HCEC 1CT (cell line): ENCODE measurements around the gene ZBTB37.
"Not testable (repeated sequence)": the region's sequence is repeated elsewhere in the genome, so short reads cannot be mapped to it uniquely, and the experiment has no call there.

Experiments used
- DNase-seq: peaks from one replicate; pipeline ENCODE4 v3.0.0-alpha.2; 2017

Gene ZBTB37

DNA sequence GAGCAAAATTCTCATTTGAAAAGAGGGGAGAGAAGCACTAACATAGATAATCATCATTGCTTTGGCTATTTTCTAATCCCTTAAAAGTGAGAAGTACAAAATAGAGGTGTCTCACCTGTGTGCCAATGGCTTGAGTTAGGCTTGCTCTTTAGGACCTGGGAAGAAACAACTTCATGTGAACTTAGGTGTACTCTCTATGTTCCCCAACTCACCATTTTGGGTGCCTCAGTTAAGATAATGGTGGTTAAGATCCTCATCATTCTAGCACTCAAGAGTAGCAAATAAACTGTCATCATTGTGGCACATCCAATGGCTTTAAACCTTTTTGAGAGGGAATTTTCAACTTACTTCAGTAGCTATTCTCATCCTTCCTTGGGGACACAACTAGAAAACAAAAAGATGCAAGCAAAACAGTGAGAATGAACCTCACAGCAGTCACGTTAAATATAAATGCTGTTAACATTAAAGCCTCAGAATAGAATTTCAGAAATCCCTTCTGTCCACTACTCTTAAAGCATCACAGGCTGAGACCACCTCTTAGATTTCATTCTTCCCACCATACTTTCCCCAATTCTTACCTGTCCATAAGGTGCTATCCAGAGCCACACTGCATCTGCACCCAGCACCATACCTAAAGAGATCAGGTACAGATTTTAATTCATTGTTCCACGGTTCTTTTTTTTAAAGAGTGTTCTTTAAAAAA is 1.6 kb upstream of the ZBTB37 start:
- DNase-seq: no peak

DNA sequence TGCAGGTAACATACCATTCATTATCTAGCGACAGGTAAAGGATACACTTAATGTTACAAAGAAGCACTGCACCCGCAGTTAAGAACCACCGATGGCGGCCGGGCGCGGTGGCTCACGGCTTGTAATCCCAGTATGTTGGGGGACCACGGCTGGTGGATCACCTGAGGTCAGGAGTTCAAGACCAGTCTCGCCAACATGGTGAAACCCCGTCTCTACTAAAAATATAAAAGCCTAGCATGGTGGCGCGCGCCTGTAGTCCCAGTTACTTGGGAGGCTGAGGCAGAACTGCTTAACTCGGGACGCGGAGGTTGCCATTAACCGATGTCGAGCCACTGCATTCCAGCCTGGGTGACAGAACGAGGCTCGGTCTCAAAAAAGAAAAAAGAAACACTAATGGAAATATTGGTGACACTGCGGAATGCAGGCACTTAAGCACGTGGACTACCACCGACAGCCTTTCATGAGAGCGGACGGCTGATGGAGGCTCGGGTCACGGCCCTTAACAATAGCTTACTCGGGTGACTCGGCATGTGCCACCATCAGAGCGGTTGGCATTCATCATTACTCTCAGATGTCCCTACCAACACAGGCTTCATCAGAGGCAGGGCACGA is 933 bp upstream of the ZBTB37 start:
- DNase-seq: peak; percentile 32

DNA sequence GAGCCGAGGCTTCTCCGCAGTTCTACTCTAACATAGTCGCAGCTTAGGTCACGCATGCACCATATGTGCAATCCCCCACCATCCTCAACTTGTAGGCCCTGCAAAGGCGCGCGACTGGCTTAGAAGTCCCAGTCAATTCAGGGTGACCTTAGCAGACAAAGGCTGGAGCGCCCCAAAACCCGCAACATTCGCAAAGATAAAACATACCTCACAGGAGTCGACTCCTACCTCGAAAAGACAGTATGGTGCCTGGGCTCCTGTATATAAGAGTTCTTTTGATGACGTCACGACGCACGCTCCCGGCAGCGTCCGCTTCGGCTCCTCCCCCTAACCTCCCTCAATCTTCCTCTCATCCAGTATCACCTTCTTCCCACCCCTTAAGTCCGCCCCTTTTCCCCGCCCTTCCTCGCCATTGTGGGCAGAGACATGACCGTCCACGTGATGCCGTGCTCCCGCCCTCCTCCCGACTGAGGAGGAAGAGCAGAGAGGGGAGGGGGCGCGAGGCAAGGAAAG is 371 bp upstream of the ZBTB37 start, which contains the start of gene GAS5:
Gene GAS5, minus strand, starts transcription at position 237 of the 513 bp plus-strand sequence.
- peak; percentile 99 for DNase-seq

DNA sequence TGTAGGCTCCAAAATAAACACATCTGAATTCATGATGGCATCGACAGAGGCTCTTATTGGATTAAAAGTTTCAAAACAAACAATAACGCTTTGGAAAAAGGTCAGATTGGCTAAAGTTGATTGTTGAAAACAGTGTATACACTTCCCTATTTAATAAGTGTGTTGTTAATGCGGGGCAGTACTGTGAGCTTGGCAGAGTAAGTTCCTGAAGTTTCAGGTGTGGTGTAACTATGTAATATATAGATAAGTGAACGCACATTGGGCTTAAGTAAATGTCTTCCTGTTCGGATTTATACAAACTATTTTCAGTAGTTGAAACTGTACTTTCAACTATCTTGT is 810 bp downstream of the ZBTB37 start:
- DNase-seq: no peak

DNA sequence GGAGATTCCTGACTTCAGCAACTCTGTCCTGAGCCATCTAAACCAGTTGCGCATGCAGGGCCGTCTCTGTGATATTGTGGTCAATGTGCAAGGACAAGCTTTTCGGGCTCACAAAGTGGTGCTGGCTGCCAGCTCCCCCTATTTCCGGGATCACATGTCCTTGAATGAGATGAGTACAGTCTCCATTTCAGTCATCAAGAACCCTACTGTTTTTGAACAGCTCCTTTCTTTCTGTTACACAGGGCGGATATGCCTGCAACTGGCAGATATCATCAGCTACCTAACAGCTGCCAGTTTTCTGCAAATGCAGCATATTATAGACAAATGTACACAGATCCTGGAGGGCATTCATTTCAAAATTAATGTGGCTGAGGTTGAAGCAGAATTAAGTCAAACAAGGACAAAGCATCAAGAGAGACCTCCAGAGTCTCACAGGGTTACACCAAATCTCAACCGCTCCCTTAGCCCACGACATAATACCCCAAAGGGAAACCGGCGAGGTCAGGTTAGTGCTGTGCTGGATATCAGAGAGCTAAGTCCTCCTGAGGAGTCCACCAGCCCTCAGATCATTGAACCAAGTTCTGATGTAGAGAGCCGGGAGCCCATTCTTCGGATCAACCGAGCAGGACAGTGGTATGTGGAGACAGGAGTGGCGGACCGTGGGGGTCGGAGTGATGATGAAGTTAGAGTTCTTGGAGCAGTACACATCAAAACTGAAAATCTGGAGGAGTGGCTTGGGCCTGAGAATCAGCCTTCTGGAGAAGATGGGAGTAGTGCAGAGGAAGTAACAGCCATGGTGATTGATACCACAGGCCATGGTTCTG is 2.3 kb downstream of the ZBTB37 start:
- no peak for DNase-seq

DNA sequence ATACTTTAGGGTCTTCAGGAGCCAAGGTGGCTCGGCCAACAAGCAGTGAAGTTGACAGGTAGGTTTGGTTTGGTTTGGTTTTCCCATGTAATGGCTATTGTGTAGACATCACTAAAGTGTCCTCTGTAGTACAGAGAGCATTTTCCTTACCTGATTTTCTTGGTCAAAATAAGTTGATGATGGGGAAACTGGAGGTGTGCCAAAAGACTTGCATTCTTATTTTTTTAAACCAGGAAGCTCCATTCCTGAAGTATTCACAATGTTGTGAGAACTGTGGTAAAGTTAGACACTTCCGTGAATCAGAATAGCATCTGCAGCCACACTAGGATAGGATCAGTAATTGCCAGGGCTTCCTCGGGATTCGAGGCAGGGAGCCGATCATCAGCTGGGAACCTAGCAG is 2.9 kb downstream of the ZBTB37 start:
- DNase-seq: no peak

DNA sequence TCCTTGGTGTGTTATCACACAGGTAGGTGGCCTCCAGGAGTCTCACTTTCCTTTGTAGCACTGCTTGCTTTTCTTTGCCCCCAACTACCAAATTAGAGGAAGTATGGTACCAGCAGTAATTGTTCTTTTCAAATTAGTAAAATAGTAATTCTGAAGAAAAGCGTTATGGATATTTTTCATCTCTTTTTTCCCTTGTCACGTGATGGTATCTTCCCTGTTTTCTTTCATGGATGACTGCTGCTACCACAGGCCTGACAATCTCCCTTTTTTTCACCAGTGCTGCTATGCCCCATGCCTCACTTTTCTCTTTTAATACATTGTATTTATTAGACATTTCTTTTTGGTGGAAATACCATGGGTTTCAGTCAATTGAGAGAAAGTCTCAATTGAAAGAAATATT is 3.3 kb downstream of the ZBTB37 start:
- DNase-seq: no peak

DNA sequence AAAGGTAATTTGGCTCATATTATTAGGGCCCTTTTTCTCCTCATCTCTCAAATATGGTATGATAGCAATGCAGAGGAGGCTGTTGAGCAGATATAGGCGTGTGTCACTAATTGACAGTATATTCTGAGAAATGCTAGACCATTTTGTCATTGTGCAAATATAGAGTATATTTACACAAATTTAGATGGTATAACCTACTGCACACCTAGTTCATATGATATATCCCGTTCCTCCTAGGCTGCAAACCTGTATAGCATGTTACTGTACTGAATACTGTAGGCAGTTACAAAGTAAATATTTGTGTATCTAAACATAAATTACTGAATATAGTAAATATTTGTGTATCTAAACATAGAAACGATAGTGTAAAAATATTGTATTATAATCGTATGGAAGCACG is 8.6 kb downstream of the ZBTB37 start:
- no peak for DNase-seq

DNA sequence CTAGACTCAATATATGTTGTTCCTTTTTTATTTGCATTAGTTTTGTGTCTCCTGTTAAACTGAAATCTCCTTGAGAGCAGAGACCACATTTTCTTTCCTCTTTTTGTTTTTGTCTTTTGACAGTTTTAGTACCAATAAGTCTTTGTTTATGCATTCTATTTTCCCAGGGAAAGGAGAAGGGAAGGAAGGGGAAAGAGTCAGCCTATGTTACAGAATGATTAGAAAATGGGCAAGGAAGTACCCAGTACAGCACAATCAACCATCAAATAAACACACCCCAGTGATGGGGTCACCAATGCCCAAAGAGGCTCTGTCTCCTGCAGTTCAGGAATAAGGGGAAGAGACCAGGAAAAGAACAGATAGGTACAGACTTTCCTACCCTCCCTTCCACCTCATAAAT is 10.1 kb downstream of the ZBTB37 start:
- DNase-seq: no peak

DNA sequence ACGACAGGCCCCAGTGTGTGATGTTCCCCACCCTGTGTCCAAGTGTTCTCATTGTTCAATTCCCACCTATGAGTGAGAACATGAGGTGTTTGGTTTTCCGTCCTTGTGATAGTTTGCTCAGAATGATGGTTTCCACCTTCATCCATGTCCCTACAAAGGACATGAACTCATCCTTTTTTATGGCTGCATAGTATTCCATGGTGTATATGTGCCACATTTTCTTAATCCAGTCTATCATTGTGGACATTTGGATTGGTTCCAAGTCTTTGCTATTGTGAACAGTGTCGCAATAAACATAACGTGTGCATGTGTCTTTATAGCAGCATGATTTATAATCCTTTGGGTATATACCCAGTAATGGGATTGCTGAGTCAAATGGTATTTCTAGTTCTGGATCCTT is 12.9 kb downstream of the ZBTB37 start:
- DNase-seq: not testable (repeated sequence)

DNA sequence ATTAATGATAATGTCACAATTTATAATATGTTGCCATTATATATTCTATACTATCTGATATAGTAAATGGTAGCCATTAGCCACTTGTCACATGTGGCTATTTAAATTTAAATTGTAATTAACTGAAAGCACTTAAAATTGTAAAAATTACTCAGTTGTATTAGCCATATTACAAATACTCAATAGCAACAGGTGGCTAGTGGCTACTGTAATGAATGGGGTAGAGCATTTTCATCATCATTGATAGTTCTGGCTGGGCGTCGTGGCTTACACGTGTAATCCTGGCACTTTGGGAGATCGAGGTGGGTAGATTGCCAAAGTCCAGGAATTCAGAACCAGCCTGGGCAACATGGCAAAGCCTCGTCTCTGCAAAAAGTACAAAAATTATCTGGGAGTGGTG is 16.5 kb downstream of the ZBTB37 start:
- DNase-seq: no peak

DNA sequence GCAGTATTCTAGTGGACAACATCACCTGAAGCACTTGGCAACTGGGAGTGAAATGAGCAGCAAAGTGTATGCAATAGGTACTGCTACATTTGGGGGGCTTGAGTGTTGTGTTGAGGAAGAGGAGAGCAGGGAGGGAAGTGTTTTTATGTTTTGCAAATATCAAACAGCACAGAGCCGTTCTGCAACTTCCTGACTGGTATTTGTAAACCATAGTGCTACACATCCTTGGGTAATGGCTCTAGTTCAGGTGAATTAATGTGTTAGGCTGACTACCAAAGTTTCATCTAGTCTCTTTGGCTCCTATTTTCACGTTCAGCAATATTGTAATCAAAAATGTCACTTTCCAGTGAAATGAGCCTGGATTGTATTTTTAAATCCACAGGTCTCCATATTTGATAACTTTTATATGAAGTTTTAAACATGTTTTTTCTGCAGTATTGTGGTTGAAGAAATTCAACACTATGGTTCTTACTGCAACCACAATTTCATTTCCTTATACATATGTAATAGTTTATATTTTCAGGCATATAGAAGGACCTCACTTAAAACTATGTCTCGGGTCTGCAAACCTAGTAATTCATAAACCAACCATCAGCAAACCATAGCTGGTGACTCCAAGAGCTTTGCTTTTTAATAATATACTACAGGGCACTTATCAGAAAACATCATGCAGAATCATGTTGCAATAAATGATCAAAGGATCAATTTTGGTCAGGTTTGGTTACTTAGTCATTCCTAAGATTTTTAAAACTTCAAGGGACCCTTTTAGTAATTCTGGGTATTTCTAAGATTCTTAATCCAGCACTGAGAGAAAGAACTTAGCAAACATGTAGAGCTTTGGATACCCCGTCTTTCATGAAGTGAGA is 18.8 kb downstream of the ZBTB37 start:
- no peak for DNase-seq

DNA sequence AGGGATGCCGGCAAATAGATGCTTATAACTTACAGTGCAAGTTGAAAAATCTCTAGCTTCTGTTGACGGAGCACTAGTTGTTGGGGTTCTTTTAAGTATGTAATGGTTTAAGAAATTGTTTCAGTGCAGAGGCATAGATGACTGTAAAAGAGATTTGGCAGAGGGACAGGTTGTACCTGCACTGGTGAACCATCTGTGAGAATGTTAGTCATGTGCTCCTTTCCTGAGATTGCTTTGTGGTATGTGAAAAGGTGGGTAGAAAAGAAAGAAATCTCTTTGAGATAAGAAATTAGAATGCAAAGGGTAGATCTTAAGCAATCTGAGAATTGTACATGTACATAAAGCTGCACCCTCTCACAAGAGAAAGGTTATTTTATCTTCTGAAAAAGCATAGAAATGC is 19.4 kb downstream of the ZBTB37 start:
- DNase-seq: no peak

DNA sequence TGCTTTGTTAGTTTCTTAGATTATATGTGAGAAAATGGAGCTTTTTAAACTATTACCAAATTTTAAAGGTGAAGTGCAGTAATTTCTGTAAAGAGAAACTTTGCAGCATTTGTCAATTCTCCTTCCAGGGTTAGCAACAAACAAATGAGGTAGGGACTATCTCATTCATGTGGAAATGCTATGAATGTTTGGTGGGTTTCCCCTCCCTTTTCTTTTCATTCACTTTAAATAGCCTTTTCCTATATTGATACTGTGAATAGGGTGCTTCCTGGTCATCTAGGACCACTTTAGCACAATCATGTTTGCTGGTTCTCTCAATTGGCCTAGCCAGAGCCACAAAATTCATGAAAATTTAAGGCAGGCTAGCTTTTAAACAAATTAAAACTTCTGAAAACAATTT is 20.6 kb downstream of the ZBTB37 start:
- no peak for DNase-seq

DNA sequence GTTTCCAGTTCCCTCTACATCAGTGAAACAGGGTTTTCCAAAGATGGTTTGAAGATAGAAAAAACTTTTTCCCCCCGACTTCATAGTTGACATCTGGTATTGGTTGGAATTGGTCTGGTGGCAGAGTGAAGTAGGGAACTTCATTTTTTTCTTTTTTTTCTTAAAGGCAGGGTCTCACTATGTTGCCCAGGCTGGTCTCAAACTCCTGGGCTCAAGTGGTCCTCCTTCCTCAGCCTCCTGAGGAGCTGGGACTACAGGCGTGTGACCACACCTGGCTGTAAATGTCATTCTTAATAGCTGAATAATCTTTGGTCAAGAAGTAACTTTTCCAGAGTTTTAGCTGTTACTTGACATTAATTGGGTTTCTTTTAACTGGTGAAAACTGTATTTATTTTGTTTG is 21.7 kb downstream of the ZBTB37 start:
- no peak for DNase-seq

DNA sequence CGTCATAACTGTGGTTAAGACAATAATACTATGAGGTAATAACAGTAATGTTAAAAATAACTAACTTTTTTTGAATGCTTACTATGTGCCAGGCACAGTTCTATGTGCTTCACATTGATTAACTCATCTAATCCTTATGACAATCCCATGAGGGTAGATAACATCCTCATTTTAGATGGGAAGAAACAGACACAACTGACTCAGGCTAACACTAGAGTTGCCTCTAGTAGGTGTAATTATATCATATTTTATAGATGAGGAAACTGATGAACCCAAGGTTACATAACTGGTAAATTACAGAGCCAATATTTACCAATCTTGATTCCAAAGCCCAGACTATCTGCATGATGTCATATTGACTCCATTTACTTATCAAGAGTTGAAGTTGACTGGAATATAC is 25.4 kb downstream of the ZBTB37 start:
- DNase-seq: no peak

DNA sequence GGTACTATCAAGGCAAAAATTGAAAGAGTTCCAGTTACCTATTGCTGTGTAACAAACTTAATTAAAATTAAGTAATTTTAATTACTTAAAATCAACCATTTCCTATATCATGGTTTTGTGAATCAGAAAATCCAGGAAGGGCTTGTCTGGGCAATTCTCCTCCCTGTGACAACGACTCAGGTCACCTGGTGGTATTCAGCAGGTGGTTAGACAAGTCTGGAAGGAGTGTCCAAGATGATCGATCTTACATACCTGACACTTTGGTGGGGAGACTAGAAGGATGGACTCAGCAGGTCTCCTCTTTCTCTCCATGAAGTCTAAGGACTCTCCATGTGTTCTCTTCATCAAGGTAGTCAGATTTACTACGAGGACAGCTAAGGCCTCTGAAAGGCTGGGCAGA is 26.0 kb downstream of the ZBTB37 start:
- DNase-seq: no peak

DNA sequence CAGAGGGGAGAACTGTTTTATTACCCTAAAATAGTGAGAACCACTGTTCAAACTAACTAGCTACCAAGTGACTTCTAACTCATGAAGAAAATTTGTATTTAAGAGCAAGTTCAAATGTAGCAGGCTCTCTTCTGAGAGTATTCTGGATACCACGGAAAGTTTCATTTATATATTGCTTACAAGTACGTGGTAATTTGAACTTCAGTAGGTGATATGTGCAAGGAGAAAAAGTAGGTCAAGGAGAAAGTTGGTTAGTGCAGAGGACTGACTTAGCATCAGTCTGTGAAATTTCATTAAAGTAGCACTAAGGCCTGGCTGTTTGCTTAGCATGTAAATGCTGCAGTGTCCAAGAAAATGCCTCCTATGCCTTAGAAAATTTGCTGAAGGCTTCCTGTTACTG is 32.2 kb downstream of the ZBTB37 start:
- DNase-seq: no peak

DNA sequence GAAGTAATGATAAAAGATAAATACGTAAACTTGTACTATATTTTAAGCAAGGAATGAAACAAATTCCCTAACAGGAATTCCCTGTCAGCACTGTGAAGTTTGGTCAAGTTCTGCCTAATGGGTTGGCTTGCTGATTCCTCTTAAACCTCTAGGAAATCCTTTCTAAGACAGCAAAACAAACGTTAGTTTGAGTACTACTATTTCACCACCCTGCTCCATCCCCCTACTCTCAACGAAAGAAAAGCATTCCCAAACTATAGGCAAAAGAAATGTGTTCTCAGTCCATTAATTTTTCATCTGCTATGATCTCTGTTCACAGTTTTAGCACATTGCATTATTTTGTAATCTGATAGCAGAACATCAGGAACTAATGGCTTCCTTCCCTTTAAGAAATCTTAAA is 32.8 kb downstream of the ZBTB37 start:
- no peak for DNase-seq

DNA sequence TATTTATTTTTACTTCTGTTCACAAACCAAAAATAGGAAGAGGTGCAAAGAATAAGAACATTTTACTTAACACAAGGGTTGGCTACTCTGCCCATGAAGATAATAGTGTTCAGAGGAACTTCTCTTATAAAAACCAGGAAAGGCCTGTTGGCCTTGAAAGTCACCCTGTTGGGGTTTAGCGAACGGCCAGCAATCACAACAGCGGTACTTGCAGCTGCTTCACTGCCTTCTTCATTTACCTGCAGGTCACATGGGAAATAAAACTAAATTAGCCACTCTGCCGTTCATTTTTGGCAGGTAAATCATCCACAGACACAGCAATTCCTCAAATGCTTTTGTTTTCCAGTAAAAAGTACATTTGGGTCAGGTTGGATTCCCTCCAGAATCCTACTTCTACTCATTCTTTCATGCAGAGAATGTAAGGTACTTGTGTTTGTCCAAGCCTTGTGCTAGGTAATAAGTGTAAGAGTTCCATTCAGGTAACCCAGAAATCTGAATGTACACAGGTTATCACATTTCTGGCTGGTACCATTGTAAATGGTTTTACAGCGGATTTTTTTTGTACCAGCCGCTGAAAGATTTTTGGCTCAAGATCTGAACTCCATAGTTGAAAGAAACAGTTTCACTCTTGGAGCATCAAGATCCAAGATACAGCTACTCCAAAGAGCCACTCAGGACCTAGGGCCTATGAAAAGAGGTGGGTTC is 35.8 kb downstream of the ZBTB37 start:
- DNase-seq: no peak

DNA sequence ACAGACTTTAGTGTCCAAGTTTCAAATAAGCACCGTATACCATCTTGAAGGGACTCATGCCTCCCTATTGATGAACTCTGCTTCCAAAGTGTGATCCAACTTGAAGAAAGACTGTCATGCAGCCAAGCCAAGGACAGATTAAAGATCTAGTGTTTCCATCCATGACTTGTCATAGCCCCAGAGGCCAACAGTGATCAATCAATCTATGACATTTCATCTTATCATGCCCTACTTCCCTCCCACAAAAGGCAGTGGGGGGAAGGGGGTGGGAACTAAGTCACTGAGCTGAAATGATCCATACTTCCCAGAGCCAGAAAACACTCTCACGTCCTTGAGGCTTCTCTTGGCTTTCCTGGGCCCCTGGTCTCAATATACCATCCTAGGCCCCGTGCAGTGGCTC is 44.9 kb downstream of the ZBTB37 start:
- DNase-seq: no peak

DNA sequence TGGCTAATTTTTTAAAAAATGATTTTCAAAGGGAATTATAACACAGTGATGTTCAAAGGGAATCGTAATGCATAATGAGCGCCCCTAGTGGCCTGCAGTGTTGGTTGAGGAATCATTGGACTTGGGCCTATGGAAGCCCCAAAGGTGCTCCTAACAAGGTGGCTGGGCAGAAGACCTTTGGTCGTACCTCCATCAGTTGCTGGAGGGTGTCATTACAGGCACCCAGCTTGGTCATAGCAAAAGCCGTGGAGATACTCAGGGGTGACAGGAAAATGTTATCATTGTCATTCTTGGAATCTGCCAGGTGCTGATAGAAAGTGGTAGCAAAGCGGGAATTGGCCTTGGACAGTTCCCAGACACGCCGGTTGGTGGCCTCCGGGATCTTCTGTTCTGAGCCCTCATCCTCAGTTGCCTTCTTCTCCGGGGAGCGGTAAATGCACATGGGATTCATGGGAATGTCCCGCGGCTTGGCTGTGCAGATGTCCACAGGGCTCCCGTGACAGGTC is 46.2 kb downstream of the ZBTB37 start:
- DNase-seq: peak; percentile 13
